Right lobe of liver (tissue), 4 donors: ENCODE results near the gene PCIF1.

Experiments
- CTCF ChIP-seq, 4 donors: fragments of 200-600 bp in 3 of 4; fragments of 450-650 bp in 1 of 4; IDR thresholded peaks; one replicate each; pipeline versions ENCODE4 v1.5.1 to v1.8.0; 2016 to 2022; ENCODE audit warnings: antibody characterized with exemption in 4 of 4, mild to moderate bottlenecking in 2 of 4
- POLR2A ChIP-seq: fragments of 450-650 bp; IDR thresholded peaks from one replicate; pipeline ENCODE4 v1.6.1; 2017; ENCODE audit warnings: antibody characterized with exemption, mild to moderate bottlenecking
- donor health status: DM: no; HTN: no; CAD: no.
- donor health status: DM: no; HTN: no; CAD: no.
- donor health status: DM: no; HTN: yes; CAD: no.

GRCh38 chr20:45908084-45908483 lies 26.4 kb upstream of the PCIF1 start:
- no peak for TF ChIP-seq POLR2A
- TF ChIP-seq CTCF (IDR thresholded peaks at IDR 0.05), result no peak
